Stimulated activated naive B cell treated with anti-CD40 and anti-IgM and Interleukin-4, amounts not matched to agents 10 μg/mL and 1 μg/mL and 100 μg/mL, for 72 hours (primary cell): ENCODE results near the gene KCMF1.

ENCODE experiments used
- ATAC-seq, 2 donors: fragments of 150-1000 bp; cut with Tn5 transposase; replicated peaks; 2 replicates each; pipeline ENCODE4 v1.10.0; 2021; ENCODE audit warnings: moderate library complexity in 1 of 2
- DNase-seq: peaks from one replicate; pipeline ENCODE4 v3.0.0; 2021
- H3K27ac Mint-ChIP-seq: one replicate; pipeline ENCODE4 v1.8.0; 2022; ENCODE audit warnings: mild to moderate bottlenecking, mixed read lengths
- H3K27me3 Mint-ChIP-seq, 2 donors: one replicate each; pipeline ENCODE4 v1.8.0; 2022; ENCODE audit warnings: mixed read lengths in 2 of 2
- H3K36me3 Mint-ChIP-seq, 2 donors: one replicate each; pipeline ENCODE4 v1.8.0; 2022; ENCODE audit warnings: mixed read lengths in 2 of 2, mild to moderate bottlenecking in 1 of 2
- H3K4me1 Mint-ChIP-seq, 2 donors: one replicate each; pipeline ENCODE4 v1.8.0; 2022; ENCODE audit warnings: mixed read lengths in 2 of 2, mild to moderate bottlenecking in 1 of 2
- H3K4me3 Mint-ChIP-seq, 2 donors: one replicate each; pipeline ENCODE4 v1.8.0; 2022; ENCODE audit warnings: mild to moderate bottlenecking in 2 of 2, mixed read lengths in 2 of 2, moderate library complexity in 1 of 2
- H3K9me3 Mint-ChIP-seq, 2 donors: one replicate each; pipeline ENCODE4 v1.8.0; 2022; ENCODE audit warnings: mixed read lengths in 2 of 2, mild to moderate bottlenecking in 1 of 2

KCMF1 gene

GRCh38 chr2:84989422-84989821, 18.5 kb downstream of the KCMF1 start:
- H3K27me3 Mint-ChIP-seq = no peaks in the 10 kb centered on the region
- no peak overlapping the region for H3K27ac Mint-ChIP-seq
- no peak overlapping the region for H3K4me3 Mint-ChIP-seq
- DNase-seq (no peak), ATAC-seq (peak in 1 of 2 donors; percentile 36)
- peaks cover 9 to 21% of the 10 kb centered on the region in 2 donors for H3K36me3 Mint-ChIP-seq
- no peaks in the 10 kb centered on the region for H3K9me3 Mint-ChIP-seq
- H3K4me1 Mint-ChIP-seq = peaks cover 17 to 46% of the 10 kb centered on the region in 2 donors

DNA sequence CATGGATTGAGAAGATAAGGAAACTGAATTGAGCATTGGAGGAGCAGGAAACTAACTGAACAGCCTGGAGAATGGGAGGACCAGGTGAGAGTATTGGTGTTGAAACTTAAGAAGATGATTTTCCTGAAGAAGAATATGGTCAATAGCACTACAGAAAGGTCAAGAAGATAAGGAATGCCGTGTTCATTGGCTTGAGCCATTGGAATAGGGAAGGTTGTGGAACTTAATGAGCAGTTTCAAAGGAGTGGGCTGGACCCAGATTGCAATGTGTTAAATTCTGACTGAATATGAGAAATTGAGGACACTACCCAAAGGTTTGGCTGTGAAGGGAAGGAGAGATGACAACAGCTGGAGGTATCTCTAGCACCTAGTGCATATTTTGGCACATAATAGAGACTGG, 19.0 kb downstream of the KCMF1 start:
- DNase-seq (no peak), ATAC-seq (no peak)
- no peak overlapping the region for H3K4me3 Mint-ChIP-seq
- peaks cover 15 to 44% of the 10 kb centered on the region in 2 donors for H3K4me1 Mint-ChIP-seq
- H3K9me3 Mint-ChIP-seq = no peaks in the 10 kb centered on the region
- H3K27me3 Mint-ChIP-seq = no peaks in the 10 kb centered on the region
- no peak overlapping the region for H3K27ac Mint-ChIP-seq
- H3K36me3 Mint-ChIP-seq = peaks cover 6 to 20% of the 10 kb centered on the region in 2 donors

- Mint-ChIP-seq H3K27me3 (no peaks in the 10 kb centered on the region), H3K36me3 (peaks cover 3 to 10% of the 10 kb centered on the region in 2 donors), H3K4me1 (peaks cover 15 to 37% of the 10 kb centered on the region in 2 donors), H3K4me3 (no peak overlapping the region), H3K9me3 (no peaks in the 10 kb centered on the region), H3K27ac (no peak overlapping the region)
- DNase-seq = no peak
- no peak for ATAC-seq
These were observed 20.6 kb downstream of the KCMF1 start for GRCh38 chr2:84991404-84992160.

DNA sequence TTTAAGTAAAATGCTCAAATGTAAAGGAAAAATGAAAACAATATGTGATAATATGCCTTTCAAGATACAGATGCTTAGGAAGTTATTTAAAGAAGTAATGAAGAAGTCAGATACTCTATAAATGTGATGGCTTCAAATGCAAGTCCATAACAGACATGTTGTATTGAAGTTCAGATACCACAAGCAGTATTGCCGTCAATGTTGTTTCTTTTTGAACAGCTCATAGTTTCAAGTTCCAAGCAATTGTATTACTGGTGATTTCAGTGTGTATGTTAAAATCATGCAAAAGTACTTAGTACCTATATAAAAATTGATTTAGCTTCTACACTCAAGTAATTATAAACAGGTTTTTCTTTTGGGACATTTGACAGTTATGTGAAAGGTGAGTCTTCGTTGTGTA, 24.9 kb downstream of the KCMF1 start:
- Mint-ChIP-seq H3K27me3 (no peaks in the 10 kb centered on the region), H3K36me3 (peaks cover 4 to 9% of the 10 kb centered on the region in 2 donors), H3K4me1 (peaks cover 13 to 34% of the 10 kb centered on the region in 2 donors), H3K4me3 (no peak overlapping the region), H3K27ac (no peak overlapping the region), H3K9me3 (no peaks in the 10 kb centered on the region)
- ATAC-seq (no peak), DNase-seq (no peak)

- Mint-ChIP-seq H3K9me3 (no peaks in the 10 kb centered on the region), H3K36me3 (peaks cover 4 to 9% of the 10 kb centered on the region in 2 donors), H3K27ac (no peak overlapping the region), H3K4me1 (peaks cover 15 to 41% of the 10 kb centered on the region in 2 donors), H3K4me3 (no peak overlapping the region), H3K27me3 (no peaks in the 10 kb centered on the region)
- DNase-seq = no peak
- no peak for ATAC-seq
These were observed 25.9 kb downstream of the KCMF1 start for GRCh38 chr2:84996909-84997308.

DNA sequence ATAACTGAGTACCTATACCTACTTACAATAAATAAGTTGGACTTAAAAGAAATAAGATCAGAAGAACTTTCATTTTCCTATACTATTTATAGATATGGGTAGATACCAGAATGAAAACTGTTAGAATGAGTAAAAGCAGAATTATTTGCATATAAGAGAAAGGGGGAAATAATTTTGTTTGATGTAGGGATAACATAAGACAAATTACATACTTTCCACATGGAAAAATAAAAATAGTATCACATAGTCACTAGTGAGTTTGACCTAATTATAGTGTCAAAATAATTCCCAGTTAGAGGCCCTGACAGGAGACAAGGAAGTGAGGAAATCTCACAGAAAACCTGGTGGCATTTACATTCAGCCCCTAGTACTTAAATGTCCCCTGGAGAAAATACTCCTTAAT, 28.6 kb downstream of the KCMF1 start:
- Mint-ChIP-seq H3K27ac (peak overlapping the region; percentile 21), H3K4me3 (peak overlapping the region in 1 of 2 donors; percentile 15), H3K9me3 (no peaks in the 10 kb centered on the region), H3K27me3 (no peaks in the 10 kb centered on the region), H3K4me1 (peaks cover 17 to 46% of the 10 kb centered on the region in 2 donors), H3K36me3 (peaks cover 3 to 10% of the 10 kb centered on the region in 2 donors)
- DNase-seq (no peak), ATAC-seq (peak; percentile 48 to 64)

- Mint-ChIP-seq H3K4me3 (no peak overlapping the region), H3K27me3 (no peaks in the 10 kb centered on the region), H3K9me3 (no peaks in the 10 kb centered on the region), H3K36me3 (peaks cover 5 to 10% of the 10 kb centered on the region in 2 donors), H3K4me1 (peaks cover 13 to 47% of the 10 kb centered on the region in 2 donors), H3K27ac (peak overlapping the region; percentile 42)
- DNase-seq (no peak), ATAC-seq (no peak)
These were observed 30.6 kb downstream of the KCMF1 start for GRCh38 chr2:85001595-85001994.

DNA sequence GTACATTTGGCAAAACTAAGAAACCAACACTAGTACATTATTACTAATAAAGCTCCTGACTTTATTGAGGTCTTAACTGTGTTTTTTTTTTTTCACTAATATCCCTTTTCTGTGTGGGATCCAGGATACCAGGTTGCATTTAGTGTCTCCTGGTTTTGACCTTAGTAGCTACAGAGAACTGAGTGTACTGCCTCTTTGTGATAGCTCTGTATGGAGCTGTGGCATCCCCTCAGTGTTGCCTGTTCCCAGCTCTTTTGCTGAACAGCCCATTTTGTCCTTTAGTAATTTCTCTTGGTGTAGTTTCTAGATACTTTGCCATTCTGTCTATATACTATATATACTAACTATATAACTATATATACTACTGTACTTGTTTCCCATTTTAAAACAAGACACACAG, 31.6 kb downstream of the KCMF1 start:
- H3K27me3 Mint-ChIP-seq = no peaks in the 10 kb centered on the region
- H3K36me3 Mint-ChIP-seq = peaks cover 11 to 17% of the 10 kb centered on the region in 2 donors
- no peaks in the 10 kb centered on the region for H3K9me3 Mint-ChIP-seq
- no peak overlapping the region for H3K27ac Mint-ChIP-seq
- no peak for DNase-seq
- ATAC-seq = no peak
- H3K4me3 Mint-ChIP-seq = no peak overlapping the region
- peaks cover 14 to 53% of the 10 kb centered on the region in 2 donors for H3K4me1 Mint-ChIP-seq

- Mint-ChIP-seq H3K4me1 (peaks cover 37 to 61% of the 10 kb centered on the region in 2 donors), H3K27ac (no peak overlapping the region), H3K36me3 (peaks cover 32 to 45% of the 10 kb centered on the region in 2 donors), H3K27me3 (no peaks in the 10 kb centered on the region), H3K9me3 (peaks cover 11 to 13% of the 10 kb centered on the region in 2 donors), H3K4me3 (no peak overlapping the region)
- ATAC-seq (no peak), DNase-seq (no peak)
These were observed 37.3 kb downstream of the KCMF1 start for GRCh38 chr2:85008252-85008651.

- Mint-ChIP-seq H3K27ac (peak overlapping the region; percentile 70), H3K27me3 (no peaks in the 10 kb centered on the region), H3K4me1 (peaks cover 43 to 61% of the 10 kb centered on the region in 2 donors), H3K36me3 (peaks cover 32 to 41% of the 10 kb centered on the region in 2 donors), H3K4me3 (peak overlapping the region in 1 of 2 donors; percentile 37), H3K9me3 (peaks cover 11 to 13% of the 10 kb centered on the region in 2 donors)
- DNase-seq (no peak), ATAC-seq (peak; percentile 67 to 75)
These were observed 38.2 kb downstream of the KCMF1 start for GRCh38 chr2:85009019-85009618.

- Mint-ChIP-seq H3K4me1 (peaks cover 44 to 70% of the 10 kb centered on the region in 2 donors), H3K27me3 (no peaks in the 10 kb centered on the region), H3K4me3 (no peak overlapping the region), H3K36me3 (peaks cover 32 to 40% of the 10 kb centered on the region in 2 donors), H3K27ac (no peak overlapping the region), H3K9me3 (peaks cover 11 to 13% of the 10 kb centered on the region in 2 donors)
- DNase-seq (no peak), ATAC-seq (no peak)
These were observed 39.4 kb downstream of the KCMF1 start for GRCh38 chr2:85010404-85010803.

- Mint-ChIP-seq H3K36me3 (peaks cover 30 to 40% of the 10 kb centered on the region in 2 donors), H3K27ac (peak overlapping the region; percentile 42), H3K4me1 (peaks cover 47 to 70% of the 10 kb centered on the region in 2 donors), H3K4me3 (no peak overlapping the region), H3K27me3 (no peaks in the 10 kb centered on the region), H3K9me3 (peaks cover 11 to 13% of the 10 kb centered on the region in 2 donors)
- DNase-seq (no peak), ATAC-seq (peak; percentile 57 to 75)
These were observed 40.1 kb downstream of the KCMF1 start for GRCh38 chr2:85011098-85011497.

- no peaks in the 10 kb centered on the region for H3K27me3 Mint-ChIP-seq
- no peak overlapping the region for H3K27ac Mint-ChIP-seq
- H3K4me3 Mint-ChIP-seq = no peak overlapping the region
- peaks cover 30 to 40% of the 10 kb centered on the region in 2 donors for H3K36me3 Mint-ChIP-seq
- ATAC-seq (no peak), DNase-seq (no peak)
- peaks cover 49 to 75% of the 10 kb centered on the region in 2 donors for H3K4me1 Mint-ChIP-seq
- H3K9me3 Mint-ChIP-seq = peaks cover 11 to 13% of the 10 kb centered on the region in 2 donors
These were observed 40.8 kb downstream of the KCMF1 start for GRCh38 chr2:85011747-85012146.

DNA sequence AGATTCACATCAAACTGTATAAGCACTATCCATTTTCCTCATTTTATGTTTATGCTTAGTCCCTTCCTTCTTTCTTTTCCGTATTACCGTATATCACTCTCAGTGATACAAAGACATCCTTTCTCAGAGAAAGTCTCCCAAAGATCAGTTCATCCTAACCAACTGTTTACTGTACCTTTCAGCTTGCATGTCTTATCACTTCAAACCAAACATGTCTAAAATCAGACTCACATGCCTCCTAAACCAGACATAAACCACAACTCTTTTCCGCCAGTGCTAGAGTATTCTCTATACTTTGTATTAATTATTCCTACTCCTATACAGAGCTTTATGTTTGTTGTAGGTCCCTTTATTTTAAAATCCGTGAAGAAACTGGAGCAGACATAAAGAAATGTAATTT, 41.5 kb downstream of the KCMF1 start:
- Mint-ChIP-seq H3K4me1 (peaks cover 45 to 74% of the 10 kb centered on the region in 2 donors), H3K27ac (no peak overlapping the region), H3K4me3 (no peak overlapping the region), H3K9me3 (peaks cover 11 to 13% of the 10 kb centered on the region in 2 donors), H3K27me3 (no peaks in the 10 kb centered on the region), H3K36me3 (peaks cover 25 to 34% of the 10 kb centered on the region in 2 donors)
- no peak for ATAC-seq
- DNase-seq = no peak

DNA sequence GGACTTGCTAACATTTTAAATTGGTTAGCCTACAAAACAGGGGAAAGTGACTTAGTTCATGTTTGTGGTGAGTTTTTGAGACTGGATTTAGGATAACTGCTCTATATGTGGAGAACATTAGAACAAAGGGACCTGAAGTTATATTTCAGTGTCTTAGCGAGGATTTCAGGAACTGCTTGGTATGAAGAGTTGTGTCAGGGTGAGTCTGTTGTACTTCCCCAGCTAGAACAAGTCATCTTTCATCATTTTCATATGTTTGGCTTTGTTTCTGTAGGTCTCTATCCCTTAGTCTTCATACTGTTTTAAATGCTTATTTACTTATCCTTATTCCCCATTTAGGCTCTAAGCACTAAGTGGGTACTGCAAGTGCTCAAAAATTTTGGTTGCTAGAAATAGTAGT, 41.9 kb downstream of the KCMF1 start:
- Mint-ChIP-seq H3K4me1 (peaks cover 45 to 76% of the 10 kb centered on the region in 2 donors), H3K9me3 (peaks cover 11 to 13% of the 10 kb centered on the region in 2 donors), H3K4me3 (no peak overlapping the region), H3K27ac (no peak overlapping the region), H3K36me3 (peaks cover 25 to 34% of the 10 kb centered on the region in 2 donors), H3K27me3 (no peaks in the 10 kb centered on the region)
- no peak for DNase-seq
- ATAC-seq = no peak
